Measurements from ENCODE around the gene AIP. TPM values are rescaled to one million over a fixed set of nuclear protein-coding genes. Genes with fewer than 3 reads are reported as not detected.
"Not testable (repeated sequence)": the region's sequence is repeated elsewhere in the genome, so short reads cannot be mapped to it uniquely, and the experiment has no call there.

Gene AIP
- total and polyA plus RNA-seq, 2 donors from 2014 or later = 61.5 to 135 TPM

DNA sequence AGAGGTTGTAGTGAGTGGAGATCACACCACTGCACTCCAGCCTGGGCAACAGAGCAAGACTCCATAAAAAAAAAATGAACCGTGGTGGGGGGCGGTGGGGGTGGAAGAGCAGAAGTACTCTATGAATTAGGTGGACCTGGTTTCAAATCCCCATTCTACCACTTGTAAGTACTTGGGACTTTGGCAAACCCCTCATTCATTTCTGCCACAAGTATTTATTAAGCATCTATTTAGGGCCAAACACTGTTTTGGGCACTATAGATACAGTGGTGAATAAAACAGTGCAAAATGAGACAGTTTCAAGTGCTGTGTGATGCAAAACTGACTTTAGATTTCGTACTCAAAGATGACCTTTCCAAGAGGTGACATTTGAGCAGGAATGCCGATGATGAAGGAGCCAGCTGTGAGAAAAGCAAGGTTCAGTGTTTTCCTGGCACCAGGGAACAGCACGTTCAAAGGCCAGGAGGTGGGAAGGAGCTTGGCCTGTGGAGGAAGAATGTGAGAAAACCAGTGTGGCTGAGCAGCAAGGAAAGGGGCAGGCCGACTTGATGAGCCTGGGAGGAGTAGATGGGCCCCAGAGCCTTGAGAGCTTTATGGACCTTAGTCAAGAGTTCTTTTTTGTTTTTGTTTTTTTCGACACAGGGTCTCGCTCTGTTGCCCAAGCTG lies 12.4 kb upstream of the AIP start:
- peaks cover 0 to 14% (median 4%) of the 10 kb centered on the region in 3 donors for H3K4me1 ChIP-seq (ENCODE audit: control insufficient read depth in 2 of 3, insufficient read depth in 2 of 3, low read depth in 1 of 3, low read length in 3 of 3)
- H3K9ac ChIP-seq (ENCODE audit: low read length in 3 of 3) = no peak overlapping the region
- H3K27ac ChIP-seq (ENCODE audit: low read depth in 2 of 2, low read length in 2 of 2) = no peak overlapping the region
- intact Hi-C loops (cut with DNase I) = no loop called here
- TF ChIP-seq, protein P1, sequence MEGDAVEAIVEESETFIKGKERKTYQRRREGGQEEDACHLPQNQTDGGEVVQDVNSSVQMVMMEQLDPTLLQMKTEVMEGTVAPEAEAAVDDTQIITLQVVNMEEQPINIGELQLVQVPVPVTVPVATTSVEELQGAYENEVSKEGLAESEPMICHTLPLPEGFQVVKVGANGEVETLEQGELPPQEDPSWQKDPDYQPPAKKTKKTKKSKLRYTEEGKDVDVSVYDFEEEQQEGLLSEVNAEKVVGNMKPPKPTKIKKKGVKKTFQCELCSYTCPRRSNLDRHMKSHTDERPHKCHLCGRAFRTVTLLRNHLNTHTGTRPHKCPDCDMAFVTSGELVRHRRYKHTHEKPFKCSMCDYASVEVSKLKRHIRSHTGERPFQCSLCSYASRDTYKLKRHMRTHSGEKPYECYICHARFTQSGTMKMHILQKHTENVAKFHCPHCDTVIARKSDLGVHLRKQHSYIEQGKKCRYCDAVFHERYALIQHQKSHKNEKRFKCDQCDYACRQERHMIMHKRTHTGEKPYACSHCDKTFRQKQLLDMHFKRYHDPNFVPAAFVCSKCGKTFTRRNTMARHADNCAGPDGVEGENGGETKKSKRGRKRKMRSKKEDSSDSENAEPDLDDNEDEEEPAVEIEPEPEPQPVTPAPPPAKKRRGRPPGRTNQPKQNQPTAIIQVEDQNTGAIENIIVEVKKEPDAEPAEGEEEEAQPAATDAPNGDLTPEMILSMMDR (IDR thresholded peaks at IDR 0.05; ENCODE audit: borderline replicate concordance, extremely low read depth, insufficient read depth) = no peak
- no peak for FAIRE-seq
- H3K27me3 ChIP-seq (ENCODE audit: control insufficient read depth, insufficient read depth, low read length) = no peaks in the 10 kb centered on the region
- no peaks in the 10 kb centered on the region for H3K9me3 ChIP-seq (ENCODE audit: control insufficient read depth in 2 of 3, insufficient read depth in 1 of 3, low read length in 3 of 3)
- no peaks in the 10 kb centered on the region for H3K36me3 ChIP-seq (ENCODE audit: control insufficient read depth in 2 of 3, insufficient read depth in 3 of 3, low read length in 3 of 3)
- no peak overlapping the region for H3K4me3 ChIP-seq (ENCODE audit: low read length in 3 of 3)
- no peak for DNase-seq

DNA sequence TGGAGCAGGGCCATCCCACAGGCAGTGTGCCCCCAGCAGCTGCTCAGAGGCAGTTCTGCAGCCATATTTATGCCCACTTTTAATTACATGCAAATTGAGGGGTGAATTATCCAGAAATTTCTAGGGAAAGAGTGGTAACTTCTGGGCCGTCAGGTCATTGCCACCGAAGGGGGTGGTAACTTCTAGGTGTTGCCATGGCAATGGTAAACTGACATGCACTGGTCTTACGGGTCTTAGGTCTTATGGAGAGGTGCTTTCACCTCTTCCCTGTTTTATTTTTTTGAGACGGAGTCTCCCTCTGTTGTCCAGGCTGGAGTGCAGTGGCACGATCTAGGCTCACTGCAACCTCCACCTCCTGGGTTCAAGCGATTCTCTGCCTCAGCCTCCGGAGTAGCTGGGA lies 9.9 kb upstream of the AIP start:
- Histone ChIP-seq H3K4me3 (ENCODE audit: low read length in 3 of 3) (no peak overlapping the region), H3K36me3 (ENCODE audit: control insufficient read depth in 2 of 3, insufficient read depth in 3 of 3, low read length in 3 of 3) (no peaks in the 10 kb centered on the region), H3K27me3 (ENCODE audit: control insufficient read depth, insufficient read depth, low read length) (no peaks in the 10 kb centered on the region), H3K9me3 (ENCODE audit: control insufficient read depth in 2 of 3, insufficient read depth in 1 of 3, low read length in 3 of 3) (no peaks in the 10 kb centered on the region), H3K9ac (ENCODE audit: low read length in 3 of 3) (no peak overlapping the region), H3K27ac (ENCODE audit: low read depth in 2 of 2, low read length in 2 of 2) (no peak overlapping the region), H3K4me1 (ENCODE audit: control insufficient read depth in 2 of 3, insufficient read depth in 2 of 3, low read depth in 1 of 3, low read length in 3 of 3) (peaks cover 0 to 8% (median 4%) of the 10 kb centered on the region in 3 donors)
- no peak for FAIRE-seq
- no peak for DNase-seq
- TF ChIP-seq, protein P1 (IDR thresholded peaks at IDR 0.05; ENCODE audit: borderline replicate concordance, extremely low read depth, insufficient read depth) = no peak
- intact Hi-C loops (cut with DNase I) = no loop called here

DNA sequence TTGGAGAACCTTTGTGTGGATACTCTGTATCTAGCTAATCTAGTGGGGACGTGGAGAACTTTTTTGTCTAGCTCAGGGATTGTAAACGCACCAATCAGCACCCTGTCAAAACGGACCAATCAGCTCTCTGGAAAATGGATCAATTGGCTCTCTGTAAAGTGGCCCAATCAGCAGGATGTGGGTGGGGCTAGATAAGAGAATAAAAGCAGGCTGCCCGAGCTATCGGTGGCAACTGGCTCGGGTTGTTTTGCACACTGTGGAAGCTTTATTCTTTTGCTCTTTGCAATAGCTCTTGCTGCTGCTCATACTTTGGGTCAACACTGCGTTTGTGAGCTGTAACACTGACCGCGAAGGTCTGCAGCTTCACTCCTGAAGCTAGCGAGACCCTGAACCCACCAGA lies 6.1 kb upstream of the AIP start:
- FAIRE-seq = not testable (repeated sequence)

DNA sequence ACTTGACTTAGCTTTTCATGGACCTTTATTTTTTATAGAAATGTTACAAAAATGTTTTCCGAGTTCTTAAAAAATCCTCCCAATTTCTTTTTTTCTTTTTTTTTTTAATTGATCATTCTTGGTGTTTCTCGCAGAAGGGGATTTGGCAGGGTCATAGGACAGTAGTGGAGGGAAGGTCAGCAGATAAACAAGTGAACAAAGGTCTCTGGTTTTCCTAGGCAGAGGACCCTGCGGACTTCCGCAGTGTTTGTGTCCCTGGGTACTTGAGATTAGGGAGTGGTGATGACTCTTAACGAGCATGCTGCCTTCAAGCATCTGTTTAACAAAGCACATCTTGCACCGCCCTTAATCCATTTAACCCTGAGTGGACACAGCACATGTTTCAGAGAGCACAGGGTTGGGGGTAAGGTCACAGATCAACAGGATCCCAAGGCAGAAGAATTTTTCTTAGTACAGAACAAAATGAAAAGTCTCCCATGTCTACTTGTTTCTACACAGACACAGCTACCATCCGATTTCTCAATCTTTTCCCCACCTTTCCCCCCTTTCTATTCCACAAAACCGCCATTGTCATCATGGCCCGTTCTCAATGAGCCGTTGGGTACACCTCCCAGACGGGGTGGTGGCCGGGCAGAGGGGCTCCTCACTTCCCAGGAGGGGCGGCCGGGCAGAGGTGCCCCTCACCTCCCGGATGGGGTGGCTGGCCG lies 5.3 kb upstream of the AIP start:
- H3K36me3 ChIP-seq (ENCODE audit: control insufficient read depth in 2 of 3, insufficient read depth in 3 of 3, low read length in 3 of 3); H3K27ac ChIP-seq (ENCODE audit: low read depth in 2 of 2, low read length in 2 of 2); H3K9me3 ChIP-seq (ENCODE audit: control insufficient read depth in 2 of 3, insufficient read depth in 1 of 3, low read length in 3 of 3); H3K4me1 ChIP-seq (ENCODE audit: control insufficient read depth in 2 of 3, insufficient read depth in 2 of 3, low read depth in 1 of 3, low read length in 3 of 3); H3K4me3 ChIP-seq (ENCODE audit: low read length in 3 of 3); H3K9ac ChIP-seq (ENCODE audit: low read length in 3 of 3); FAIRE-seq; DNase-seq; intact Hi-C loops (cut with DNase I); H3K27me3 ChIP-seq (ENCODE audit: control insufficient read depth, insufficient read depth, low read length): not testable (repeated sequence)

More for the DNA sequence above, 6.1 kb upstream of the AIP start:
- H3K9me3 ChIP-seq (ENCODE audit: control insufficient read depth in 2 of 3, insufficient read depth in 1 of 3, low read length in 3 of 3); H3K4me3 ChIP-seq (ENCODE audit: low read length in 3 of 3); H3K27me3 ChIP-seq (ENCODE audit: control insufficient read depth, insufficient read depth, low read length); H3K36me3 ChIP-seq (ENCODE audit: control insufficient read depth in 2 of 3, insufficient read depth in 3 of 3, low read length in 3 of 3); intact Hi-C loops (cut with DNase I); DNase-seq; H3K4me1 ChIP-seq (ENCODE audit: control insufficient read depth in 2 of 3, insufficient read depth in 2 of 3, low read depth in 1 of 3, low read length in 3 of 3); H3K27ac ChIP-seq (ENCODE audit: low read depth in 2 of 2, low read length in 2 of 2); H3K9ac ChIP-seq (ENCODE audit: low read length in 3 of 3): not testable (repeated sequence)

Measured in kidney (tissue), 14 donors.